GM19467 (cell line): ENCODE measurements around the gene GPRC5B.

ENCODE experiments used
- ATAC-seq: cut with Tn5 transposase; IDR thresholded peaks from one replicate; pipeline ENCODE4 v1.9.1; 2021; ENCODE audit warnings: mild to moderate bottlenecking, moderate library complexity; ENCODE audit not compliant: unreplicated experiment

The GPRC5B gene

DNA sequence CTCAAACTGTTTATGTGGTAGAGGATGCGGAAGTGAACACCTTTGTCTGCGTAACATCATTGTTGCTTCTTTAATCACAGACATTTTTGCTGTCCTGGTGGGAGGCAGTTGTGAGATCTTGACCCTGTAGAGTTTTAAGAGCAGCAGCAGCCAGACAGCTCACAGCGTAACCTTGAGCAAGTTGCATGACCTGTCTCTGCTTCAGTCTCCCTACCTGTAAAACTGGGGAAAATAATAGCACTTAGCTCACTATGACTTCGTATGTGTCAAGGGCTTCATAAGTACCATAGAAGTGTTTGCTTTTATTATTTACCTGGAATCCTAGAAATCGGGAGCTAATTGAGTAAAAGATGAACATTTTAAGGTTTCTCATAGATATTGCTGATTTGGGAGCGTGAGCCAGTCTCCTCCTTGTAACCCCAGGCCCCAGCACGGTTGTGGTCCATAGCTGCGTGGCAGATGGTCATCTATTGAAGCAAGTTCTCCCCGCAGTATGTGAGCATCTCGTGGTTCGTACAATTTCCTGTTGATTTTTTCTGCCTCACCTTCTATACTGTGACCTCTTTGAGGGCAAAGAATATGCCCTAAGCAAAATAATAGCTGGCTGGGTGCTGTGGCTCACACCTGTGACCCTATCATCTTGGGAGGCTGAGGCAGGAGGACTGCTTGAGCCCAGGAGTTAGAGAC, 34.4 kb downstream of the GPRC5B start:
- no peak for ATAC-seq

DNA sequence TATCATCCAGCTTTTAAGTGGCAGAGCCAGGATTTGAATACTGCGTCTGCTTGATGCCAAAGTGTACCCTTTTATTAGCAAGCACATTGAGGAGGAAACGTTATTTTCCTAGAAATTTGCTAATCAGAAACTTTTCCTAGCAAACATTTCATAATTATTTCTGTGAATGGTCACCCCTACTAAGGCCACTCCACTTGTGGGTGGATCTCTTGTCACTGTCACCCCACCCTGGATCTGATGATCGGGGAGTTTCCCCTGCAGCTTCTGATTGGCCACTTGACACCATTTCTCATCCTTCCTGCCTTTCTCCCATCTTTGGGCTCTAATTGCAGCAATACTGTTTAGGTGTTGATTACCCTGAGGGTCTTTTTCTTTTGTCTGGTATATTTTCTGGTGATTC, 35.9 kb downstream of the GPRC5B start:
- no peak for ATAC-seq

DNA sequence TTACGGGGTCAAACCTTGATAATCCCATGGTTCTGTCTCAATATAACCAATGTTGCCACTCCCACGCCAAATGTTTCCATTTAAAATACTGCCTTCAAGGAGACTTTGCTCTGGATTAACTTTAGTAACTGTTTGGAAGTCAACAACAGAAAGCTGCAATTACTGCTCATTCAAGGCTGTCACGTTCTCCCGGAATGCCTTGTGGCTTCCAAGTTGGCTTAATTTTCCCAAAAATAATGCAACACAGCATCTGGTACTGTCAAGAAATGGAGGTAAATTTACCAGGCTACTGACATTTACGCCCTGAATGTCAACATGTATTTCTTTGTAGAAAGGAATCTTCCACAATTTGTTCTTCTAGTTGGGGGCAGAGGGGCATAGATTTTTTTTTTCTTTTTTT, 38.2 kb downstream of the GPRC5B start:
- ATAC-seq = no peak

DNA sequence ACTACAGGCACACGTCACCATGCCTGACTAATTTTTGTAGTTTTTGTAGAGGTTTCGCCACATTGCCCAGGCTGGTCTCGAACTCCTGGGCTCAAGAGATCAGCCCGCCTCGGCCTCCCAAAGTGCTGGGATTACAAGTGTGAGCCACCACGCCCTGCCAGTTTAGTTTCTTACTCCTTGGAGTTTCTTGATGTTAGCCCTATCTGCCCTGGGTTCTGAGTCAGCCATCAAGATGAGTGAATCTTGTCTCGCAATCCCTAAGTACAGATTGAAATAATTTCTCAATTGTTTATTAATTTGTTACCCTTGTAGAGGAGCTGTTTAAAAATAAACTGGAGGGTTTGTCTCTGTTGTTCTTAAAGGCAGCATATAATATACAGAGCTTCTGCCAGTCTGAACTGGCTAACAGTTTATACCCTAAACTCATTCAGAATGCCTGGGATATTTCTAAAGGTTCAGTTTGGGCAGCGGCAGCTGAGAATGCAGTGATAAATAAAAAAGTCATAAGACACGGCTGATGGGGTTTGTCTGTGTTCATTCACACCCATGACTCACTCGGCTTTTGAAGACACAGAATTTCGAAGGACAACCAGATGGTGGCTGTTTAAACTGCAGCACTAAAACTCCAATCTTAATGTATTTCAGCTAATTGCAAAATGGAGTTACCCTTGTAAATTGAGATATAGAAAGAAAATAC, 39.6 kb downstream of the GPRC5B start:
- ATAC-seq = no peak

DNA sequence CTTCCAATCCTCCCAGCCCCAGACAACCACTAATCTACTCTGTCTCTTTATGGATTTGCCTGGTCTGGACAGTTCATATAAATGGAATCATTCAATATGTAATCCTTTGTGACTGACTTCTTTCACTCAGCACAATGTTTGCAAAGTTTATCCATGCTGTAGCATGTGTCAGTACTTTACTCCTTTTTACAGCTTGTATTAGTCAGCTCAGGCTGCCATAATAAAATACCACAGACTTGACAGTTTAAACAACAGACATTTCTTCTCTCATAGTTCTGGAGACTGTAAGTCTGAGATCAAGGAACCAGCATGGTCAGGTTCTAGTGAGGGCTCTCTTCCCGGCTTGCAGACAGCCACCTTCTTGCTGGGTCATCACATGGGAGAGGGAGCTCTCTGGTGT, 41.3 kb downstream of the GPRC5B start:
- no peak for ATAC-seq

DNA sequence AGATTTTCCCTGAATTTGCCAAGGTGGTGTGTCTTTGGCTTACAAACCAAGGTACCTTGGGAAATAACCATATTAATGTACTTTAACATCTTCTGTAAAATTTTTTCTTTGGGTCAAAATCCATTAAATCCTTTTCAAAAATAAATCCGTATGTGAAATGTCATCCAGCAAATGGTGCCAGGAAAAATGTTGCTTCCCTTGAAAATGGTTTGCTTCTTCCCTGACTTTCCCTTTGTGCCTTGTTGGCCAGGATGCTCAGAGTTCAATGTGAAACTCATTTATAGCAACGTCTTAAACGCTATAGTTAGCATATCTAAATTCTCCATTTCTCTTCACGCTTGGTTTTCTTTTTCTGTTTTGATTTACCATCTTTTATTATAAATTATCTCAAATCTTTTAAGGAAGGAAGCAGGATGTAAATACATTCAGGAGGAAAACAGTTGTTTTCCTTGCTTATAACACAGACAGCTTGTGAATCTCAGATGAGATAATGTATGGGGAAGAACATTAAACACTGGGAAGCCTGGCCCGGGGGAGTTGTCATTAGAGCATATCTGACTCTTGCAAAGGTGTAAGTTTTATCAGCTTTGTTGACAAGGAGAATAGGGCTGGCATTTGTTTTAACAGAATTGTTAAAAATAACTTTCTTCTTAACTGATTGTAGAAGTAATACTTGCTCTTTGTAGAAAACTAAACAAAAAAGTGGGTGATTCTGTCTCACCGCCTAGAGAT, 42.1 kb downstream of the GPRC5B start:
- no peak for ATAC-seq

DNA sequence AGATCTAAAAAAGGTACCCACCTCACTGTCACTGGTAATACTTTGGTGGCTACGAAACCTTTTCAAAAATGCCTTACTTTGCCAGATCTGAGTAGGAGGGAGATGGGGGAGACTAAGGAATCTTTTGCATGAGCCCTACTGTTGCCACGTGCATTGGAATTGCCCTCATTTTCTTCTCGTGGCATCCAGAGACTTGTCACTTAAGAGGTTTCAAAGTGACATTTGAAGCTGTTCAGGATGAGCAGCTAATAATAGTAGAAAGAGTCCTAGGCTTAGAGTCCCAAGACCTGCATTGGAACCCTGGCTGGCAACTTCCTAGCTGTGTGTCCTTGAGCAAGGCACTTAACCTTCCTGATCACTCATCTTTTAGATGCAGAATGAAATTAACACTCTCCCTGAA, 43.5 kb downstream of the GPRC5B start:
- no peak for ATAC-seq

DNA sequence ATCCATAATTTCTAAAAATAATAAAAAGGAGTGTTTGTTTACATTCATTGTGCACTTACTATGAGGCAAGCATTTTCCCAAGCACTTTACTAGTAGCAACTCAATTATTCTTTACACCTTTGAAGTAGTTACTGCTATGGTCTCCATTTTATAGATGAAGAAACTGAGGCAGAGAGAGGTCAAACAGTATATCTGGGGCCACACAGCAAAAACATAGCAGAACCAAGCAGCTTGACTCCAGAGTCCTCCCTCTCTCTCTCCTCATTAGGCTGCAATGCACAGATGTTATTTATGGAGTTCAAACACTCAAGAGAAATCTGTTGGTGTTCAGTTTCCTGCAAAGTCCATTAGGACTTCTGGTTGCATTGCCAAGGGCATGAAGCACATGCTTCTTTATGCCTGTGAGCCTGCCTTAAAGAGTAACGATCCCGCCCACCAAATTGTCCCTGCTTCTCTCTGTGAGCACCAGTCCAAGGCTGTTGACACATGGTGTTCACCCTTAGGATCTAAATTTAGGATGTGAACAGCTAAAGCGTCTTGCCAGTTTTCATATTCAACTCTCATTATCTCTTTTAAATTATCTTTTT, 44.0 kb downstream of the GPRC5B start:
- ATAC-seq = no peak

DNA sequence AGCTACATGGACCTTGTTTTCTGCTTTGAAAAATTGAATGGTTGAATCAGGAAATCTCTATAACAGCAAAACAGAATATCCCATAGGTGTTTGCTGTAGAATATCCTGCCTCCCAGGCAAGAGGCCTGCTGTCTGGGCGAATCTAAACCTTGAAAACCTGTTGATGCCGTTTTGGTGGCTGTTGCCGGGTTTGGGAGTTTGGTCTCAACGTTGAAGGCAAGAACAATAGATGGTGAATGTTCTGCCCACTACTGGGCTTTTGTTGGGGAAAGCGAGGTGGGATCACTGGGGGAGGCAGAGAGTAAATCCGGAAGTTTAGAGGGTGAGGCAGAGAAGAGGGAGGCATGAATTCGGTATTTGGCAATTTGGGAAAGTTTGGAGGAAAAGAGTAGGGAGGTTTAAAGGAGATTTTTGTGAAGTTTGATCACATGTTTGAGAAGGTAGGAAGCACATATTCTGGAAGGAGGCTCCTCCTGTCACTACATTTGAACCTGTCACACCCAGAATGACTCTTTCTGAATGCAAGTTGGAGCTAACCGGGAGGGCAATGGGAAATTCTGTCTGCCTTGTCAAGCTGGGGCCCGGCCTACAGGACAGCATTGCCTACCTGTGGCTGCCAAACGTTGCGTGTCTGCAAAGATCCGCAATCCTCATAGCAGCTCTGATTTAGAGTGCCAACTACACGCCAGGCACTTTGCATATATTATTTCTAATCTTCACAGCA, 46.5 kb downstream of the GPRC5B start:
- no peak for ATAC-seq

DNA sequence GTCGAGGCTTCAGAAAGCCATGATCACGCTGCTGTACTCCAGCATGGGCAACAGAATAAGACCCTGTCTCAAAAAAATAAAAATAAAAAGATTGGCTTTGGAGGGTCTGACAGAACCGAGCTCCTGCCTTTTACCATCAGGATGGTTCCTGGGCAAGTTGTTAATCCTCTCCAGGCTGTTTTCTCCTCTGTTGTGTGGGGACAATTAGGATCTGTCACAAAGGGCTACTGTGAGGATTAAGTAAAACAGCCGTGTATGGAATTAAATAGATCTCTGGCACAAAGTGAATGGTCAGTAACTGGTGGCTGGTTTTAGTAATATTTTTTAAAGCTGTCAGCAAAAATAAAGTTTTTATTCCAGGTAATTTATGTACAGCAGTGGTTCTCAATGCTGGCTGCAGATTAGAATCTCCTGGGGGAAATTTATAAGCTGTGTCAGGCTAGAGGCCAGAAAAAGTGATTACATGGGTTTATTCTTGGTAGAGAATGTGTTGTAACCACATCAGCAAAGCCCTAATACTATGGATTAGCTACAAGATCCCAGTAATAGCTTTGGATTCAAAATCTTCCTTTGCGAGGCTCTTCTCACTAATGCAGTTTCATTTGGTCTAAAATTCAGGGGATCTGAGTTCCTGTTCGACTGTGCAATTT, 47.2 kb downstream of the GPRC5B start:
- no peak for ATAC-seq

DNA sequence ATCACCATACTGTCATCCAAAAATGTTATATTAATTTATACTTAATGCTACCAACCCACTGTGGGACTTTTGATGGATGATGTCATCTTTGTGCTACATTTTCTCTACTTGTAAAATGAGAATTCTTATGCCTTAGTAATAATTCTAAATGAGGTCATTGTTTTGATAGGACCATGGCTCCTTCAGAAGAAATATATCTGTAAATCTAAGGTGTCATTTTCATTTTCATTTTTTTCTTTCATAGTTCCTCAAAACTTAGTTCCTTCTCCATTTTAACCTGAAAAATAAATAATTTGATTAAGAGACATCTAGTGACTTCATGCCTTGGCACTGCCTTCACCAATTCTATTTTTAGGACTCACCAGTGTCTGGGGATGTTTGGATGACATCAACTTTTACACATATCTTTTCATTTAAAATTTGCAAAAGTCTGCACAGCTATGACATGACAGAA, 48.7 kb downstream of the GPRC5B start:
- ATAC-seq = no peak

DNA sequence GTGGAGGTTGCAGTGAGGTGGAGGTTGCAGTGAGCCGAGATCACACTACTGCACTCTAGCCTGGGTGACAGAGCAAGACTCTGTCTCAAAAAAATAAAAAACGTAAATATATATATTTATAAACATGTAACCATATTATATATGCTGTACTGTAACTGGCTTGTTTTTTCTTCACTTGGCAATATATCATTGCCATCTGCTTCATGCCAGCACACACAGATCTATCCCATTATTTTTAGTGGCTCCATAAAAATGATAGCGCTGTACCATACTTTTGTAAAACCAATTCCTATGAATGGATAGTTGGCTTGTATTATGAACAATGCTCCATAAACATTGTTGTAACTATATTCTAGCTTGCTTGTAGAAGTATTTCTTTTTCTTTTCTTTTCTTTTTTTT, 49.5 kb downstream of the GPRC5B start:
- no peak for ATAC-seq

DNA sequence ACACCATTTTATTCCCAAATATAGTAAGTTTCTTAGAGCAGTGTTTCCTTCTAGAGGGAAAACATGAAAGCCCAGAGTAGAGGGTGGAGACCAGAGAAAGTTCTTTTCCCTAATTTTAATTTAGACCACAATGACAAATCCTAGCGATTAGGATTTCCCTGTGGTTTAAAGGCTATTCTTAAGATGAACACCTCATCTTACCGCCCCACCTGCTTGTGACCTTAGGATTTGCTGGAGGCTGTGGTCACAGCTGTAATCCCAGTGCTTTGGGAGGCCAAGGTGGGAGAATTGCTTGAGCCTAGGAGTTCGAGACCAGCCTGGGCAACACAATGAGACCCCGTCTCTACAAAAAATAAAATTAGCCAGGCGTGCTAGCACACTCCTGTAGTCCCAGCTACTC, 51.1 kb downstream of the GPRC5B start:
- ATAC-seq = no peak

DNA sequence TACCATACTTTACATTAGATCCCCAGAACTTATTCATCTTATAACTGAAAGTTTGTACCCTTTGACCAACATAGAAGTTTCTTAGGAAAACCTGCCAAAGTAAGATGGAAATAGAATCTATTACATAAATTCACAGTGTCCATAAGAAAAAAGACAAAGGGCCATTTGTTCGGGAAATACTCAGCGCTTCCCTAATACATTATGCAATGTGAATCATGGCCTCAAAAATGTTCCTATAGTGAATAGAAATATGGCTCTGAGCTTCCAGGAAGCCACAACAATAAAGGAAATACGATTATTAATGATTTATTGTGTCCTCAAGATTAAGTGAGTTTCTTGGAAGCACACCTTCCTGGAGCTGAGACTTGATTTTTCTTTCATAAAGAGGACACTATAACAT, 51.5 kb downstream of the GPRC5B start:
- no peak for ATAC-seq

DNA sequence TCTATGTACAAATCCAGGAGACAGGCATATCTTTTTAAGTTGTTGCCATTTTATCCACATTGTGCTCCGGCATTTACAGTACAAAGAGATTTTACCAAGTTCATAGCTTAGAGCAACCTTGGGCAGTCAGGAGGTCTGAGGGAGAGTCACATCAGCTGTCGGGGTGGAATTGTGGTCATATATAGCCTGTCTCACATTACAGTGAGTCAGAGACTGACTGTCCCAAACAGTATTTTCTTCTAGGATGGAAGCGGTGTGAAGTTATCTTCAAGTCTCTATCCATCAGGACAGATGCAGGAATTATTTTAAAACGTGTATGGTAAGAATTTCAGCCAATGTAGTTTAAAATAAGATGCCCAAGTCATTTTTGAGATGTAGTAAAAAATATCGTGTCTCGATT, 53.0 kb downstream of the GPRC5B start:
- ATAC-seq = no peak

DNA sequence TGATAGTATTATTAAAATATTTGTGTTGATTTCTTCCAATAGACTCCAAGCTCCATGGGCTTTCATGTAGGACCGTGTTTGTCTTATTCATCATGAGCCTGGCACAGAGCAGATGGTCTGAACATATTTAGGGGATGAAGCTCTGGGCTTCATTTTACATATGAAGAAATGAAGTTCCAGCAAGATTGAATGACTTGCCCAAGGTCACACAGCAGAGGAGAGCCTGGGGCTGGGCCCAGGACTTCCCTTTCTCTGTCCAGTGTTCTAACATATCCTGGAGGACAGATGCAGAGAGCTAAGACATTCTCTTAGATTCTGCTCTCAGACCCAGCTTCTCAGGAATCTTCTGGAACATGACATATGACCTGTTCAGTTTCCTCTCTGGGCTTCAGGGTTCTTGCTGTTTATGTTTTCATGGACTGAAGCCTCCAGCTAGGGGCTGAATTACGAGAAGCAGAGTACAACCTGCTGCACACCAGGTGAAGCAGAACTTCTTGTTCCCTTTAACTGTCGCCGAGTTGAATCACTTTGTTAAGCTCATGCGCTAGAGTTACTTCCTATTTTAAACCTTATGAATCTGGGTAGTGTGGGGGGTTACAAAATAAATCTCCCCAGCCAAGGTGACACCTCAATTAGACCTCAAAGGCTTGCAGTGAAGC, 53.6 kb downstream of the GPRC5B start:
- ATAC-seq = no peak

DNA sequence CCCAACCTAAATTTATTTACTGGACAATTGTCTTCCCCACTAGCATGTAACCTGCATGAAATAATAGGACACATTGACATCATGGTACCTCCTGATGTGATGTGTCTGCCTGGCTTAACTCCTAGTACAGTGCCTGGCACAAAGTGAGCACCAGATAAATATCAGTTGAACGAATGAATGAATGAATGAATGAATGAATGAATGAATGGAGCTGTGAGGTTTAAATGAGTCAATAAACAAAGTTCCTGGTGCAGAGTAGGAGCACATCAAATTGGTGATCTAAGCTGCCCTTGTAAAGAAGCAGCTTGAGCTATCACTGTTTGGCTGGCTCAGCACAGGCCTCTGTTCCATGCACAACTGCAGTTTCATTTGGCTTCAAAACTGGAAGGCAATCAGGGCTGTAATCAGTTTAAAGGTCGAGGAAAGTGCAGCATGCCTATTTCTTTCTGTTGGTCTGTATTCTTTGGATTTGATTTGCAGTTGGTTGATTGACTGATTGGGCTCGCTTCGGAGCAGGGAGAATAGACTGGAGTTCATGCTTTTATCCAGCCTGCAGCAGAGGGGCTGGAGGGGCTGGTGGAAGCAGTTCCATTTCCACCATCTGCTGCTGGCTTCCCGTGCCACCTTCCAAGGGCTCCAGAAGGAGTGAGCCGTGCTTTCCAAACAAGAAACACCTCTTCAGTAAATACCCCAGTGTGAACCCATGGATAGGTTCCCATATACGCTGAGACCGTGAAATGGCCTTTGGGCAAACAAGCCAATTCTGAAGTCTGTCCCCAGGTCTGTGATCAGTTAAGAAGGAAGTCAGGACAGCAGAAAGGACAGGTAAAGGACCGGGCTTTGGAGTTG, 54.6 kb downstream of the GPRC5B start:
- no peak for ATAC-seq

DNA sequence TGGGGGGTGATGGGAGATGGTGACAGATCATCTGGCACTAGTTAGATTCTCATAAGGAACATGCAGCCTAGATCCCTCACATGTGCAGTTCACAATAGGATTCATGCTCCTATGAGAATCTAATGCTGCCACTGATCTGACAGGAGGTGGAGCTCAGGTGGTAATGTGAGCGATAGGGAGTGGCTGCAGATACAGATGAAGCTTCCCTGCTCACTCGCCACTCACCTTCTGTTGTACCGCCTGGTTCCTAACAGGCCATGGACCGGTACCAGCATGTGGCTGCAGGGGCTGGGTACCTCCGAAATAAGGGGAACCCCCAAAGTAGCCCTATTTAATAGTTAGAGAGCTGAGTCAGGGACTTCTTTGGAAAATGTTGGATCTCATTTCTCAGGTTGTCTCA, 60.4 kb downstream of the GPRC5B start:
- no peak for ATAC-seq

DNA sequence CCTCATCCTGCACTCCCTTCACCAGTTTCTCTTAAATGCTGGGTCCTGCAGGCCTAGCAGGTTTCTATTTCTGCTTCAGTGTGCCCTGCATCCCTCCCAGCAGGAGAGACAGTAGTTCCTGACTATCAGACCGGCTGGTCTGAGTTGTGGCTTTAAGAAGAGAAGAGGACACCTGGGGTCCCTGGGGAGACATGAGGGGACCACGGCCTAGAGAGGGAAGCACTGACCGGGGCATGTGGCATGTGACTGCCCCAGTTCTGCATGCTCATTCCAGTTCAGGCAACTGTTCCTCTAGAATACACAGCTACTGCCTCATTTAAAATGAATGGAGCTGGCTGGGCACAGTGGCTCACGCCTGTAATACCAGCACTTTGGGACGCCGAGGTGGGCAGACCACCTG, 61.3 kb downstream of the GPRC5B start:
- no peak for ATAC-seq
